Fibroblast of skin of left biceps (primary cell): Measurements from ENCODE around the gene SDC1.

Experiments
- DNase-seq, 2 experiments: peaks; one replicate each; pipeline ENCODE4 v3.0.0-alpha.2; 2013; ENCODE audit warnings: low read depth in 2 of 2

SDC1 gene

GRCh38 chr2:20213651-20214565 lies 11.0 kb downstream of the SDC1 start:
- DNase-seq: no peak

GRCh38 chr2:20212871-20213503 lies 11.9 kb downstream of the SDC1 start:
- DNase-seq: no peak

- DNase-seq: no peak
Measured at GRCh38 chr2:20212459-20212870, 12.5 kb downstream of the SDC1 start.

GRCh38 chr2:20211860-20212458 lies 13.0 kb downstream of the SDC1 start:
- DNase-seq: no peak

GRCh38 chr2:20211420-20211819 lies 13.5 kb downstream of the SDC1 start:
- no peak for DNase-seq

- DNase-seq: no peak
Measured at GRCh38 chr2:20210462-20210861, 14.5 kb downstream of the SDC1 start.

GRCh38 chr2:20209373-20210109 lies 15.4 kb downstream of the SDC1 start:
- no peak for DNase-seq

GRCh38 chr2:20208476-20208859 lies 16.5 kb downstream of the SDC1 start:
- no peak for DNase-seq

- no peak for DNase-seq
Measured at GRCh38 chr2:20207051-20207450, 17.9 kb downstream of the SDC1 start.

GRCh38 chr2:20205915-20206524 lies 18.9 kb downstream of the SDC1 start:
- DNase-seq: no peak

- DNase-seq: no peak
Measured at GRCh38 chr2:20205069-20205468, 19.9 kb downstream of the SDC1 start.

- DNase-seq: no peak
Measured at GRCh38 chr2:20203521-20204225, 21.3 kb downstream of the SDC1 start.

- no peak for DNase-seq
Measured at GRCh38 chr2:20203072-20203471, 21.9 kb downstream of the SDC1 start.

- no peak for DNase-seq
Measured at GRCh38 chr2:20201671-20202070, 23.3 kb downstream of the SDC1 start.

- no peak for DNase-seq
Measured at GRCh38 chr2:20200697-20201555, 24.0 kb downstream of the SDC1 start.

GRCh38 chr2:20199633-20200270 lies 25.2 kb downstream of the SDC1 start:
- DNase-seq: no peak

GRCh38 chr2:20198796-20199632 lies 25.9 kb downstream of the SDC1 start:
- DNase-seq: no peak

GRCh38 chr2:20198001-20198400 lies 26.9 kb downstream of the SDC1 start:
- DNase-seq: no peak

GRCh38 chr2:20197192-20197591 lies 27.7 kb downstream of the SDC1 start:
- no peak for DNase-seq
